ENCODE data around the gene MPIG6B.
A peak's percentile ranks its signal among the peaks of the same experiment; 100 is the strongest.

MPIG6B gene

GRCh38 chr6:31767096-31767645, 44.0 kb downstream of the MPIG6B start:
- DNase-seq (ENCODE audit: low spot score), result no peak

GRCh38 chr6:31768363-31769257, 45.4 kb downstream of the MPIG6B start:
- no peak for DNase-seq (ENCODE audit: low spot score)

- peak; percentile 95 for DNase-seq (ENCODE audit: low spot score)
Measured at GRCh38 chr6:31769684-31770371, 46.7 kb downstream of the MPIG6B start.

GRCh38 chr6:31770860-31771259, 47.7 kb downstream of the MPIG6B start:
- no peak for DNase-seq (ENCODE audit: low spot score)

- DNase-seq (ENCODE audit: low spot score), result peak; percentile 74
Measured at GRCh38 chr6:31771992-31772358, 48.8 kb downstream of the MPIG6B start.

- DNase-seq (ENCODE audit: low spot score), result no peak
Measured at GRCh38 chr6:31775184-31775583, 52.0 kb downstream of the MPIG6B start.

GRCh38 chr6:31775633-31776484, 52.7 kb downstream of the MPIG6B start:
- no peak for DNase-seq (ENCODE audit: low spot score)

Measured in COLO829 (cell line).